Endometrium (tissue), 2 donors: ENCODE measurements around the gene ALG1.
"Not testable (repeated sequence)": the region's sequence is repeated elsewhere in the genome, so short reads cannot be mapped to it uniquely, and the experiment has no call there.

Source experiments
- FAIRE-seq: peaks from 2 replicates; lab custom pipeline; 2012; peaks lifted over from hg19 to GRCh38; lab: Jason Lieb, UNC
- donor health status: control.
- donor health status: control.

The ALG1 gene

GRCh38 chr16:5098221-5099159 lies 26.8 kb downstream of the ALG1 start:
- not testable (repeated sequence) for FAIRE-seq

GRCh38 chr16:5099174-5099573 lies 27.5 kb downstream of the ALG1 start:
- FAIRE-seq, result not testable (repeated sequence)

- FAIRE-seq, result not testable (repeated sequence)
These were observed 31.8 kb downstream of the ALG1 start for GRCh38 chr16:5103296-5104032.

- not testable (repeated sequence) for FAIRE-seq
These were observed 33.4 kb downstream of the ALG1 start for GRCh38 chr16:5105039-5105438.

GRCh38 chr16:5108505-5109158 lies 37.0 kb downstream of the ALG1 start:
- FAIRE-seq, result no peak

GRCh38 chr16:5110933-5111332 lies 39.3 kb downstream of the ALG1 start:
- not testable (repeated sequence) for FAIRE-seq

- not testable (repeated sequence) for FAIRE-seq
These were observed 45.2 kb downstream of the ALG1 start for GRCh38 chr16:5116780-5117295.

GRCh38 chr16:5117300-5118087 lies 45.9 kb downstream of the ALG1 start:
- FAIRE-seq, result not testable (repeated sequence)

- not testable (repeated sequence) for FAIRE-seq
These were observed 59.9 kb downstream of the ALG1 start for GRCh38 chr16:5131467-5132004.

- FAIRE-seq, result not testable (repeated sequence)
These were observed 61.4 kb downstream of the ALG1 start for GRCh38 chr16:5132915-5133600.

GRCh38 chr16:5134739-5135452 lies 63.3 kb downstream of the ALG1 start:
- not testable (repeated sequence) for FAIRE-seq
